ENCODE measurements around the gene HGFAC.

The HGFAC gene

DNA sequence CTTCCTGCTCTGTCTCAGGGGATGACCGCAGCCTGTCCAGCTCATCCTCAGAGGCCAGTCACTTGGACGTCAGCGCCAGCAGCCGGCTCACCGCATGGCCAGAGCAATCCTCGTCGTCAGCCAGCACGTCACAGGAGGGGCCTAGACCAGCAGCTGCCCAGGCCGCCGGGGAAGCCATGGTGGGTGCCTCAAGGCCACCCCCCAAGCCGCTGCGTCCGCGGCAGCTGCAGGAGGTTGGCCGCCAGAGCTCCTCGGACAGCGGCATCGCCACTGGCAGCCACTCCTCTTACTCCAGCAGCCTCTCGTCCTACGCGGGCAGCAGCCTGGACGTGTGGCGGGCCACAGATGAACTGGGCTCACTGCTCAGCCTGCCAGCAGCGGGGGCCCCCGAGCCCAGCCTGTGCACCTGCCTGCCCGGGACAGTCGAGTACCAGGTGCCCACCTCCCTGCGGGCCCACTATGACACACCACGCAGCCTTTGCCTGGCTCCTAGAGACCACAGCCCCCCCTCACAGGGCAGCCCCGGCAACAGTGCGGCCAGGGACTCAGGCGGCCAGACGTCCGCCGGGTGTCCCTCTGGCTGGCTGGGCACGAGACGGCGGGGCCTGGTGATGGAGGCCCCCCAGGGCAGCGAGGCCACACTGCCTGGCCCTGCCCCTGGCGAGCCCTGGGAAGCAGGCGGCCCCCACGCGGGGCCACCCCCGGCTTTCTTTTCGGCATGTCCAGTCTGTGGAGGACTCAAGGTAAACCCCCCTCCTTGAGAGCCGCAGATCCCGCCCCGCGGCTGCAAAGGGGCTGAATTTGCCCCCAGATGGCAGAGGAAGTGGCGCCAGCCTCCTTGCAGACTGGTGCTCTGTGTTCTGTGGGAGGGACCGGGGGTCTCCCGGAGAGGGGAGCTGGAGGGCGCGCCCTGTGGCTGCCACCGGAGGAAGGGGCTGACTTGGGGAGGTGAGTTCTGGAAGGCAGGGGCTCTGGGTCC lies 51.3 kb downstream of the HGFAC start:
- no peak for DNase-seq

- DNase-seq = no peak
These were observed 52.1 kb downstream of the HGFAC start for GRCh38 chr4:3493720-3494461.

- no peak for DNase-seq
These were observed 52.7 kb downstream of the HGFAC start for GRCh38 chr4:3494462-3494871.

GRCh38 chr4:3495204-3495975 lies 53.6 kb downstream of the HGFAC start:
- DNase-seq = no peak

GRCh38 chr4:3496021-3496420 lies 54.3 kb downstream of the HGFAC start:
- DNase-seq = no peak

- DNase-seq = no peak
These were observed 55.3 kb downstream of the HGFAC start for GRCh38 chr4:3497095-3497494.

- DNase-seq = no peak
These were observed 56.0 kb downstream of the HGFAC start for GRCh38 chr4:3497523-3498389.

- DNase-seq = no peak
These were observed 56.6 kb downstream of the HGFAC start for GRCh38 chr4:3498407-3498806.

Measured in NK-92 treated with Interleukin-12 subunit alpha and Interleukin-12 subunit beta, amount 100 ng/mL, for 24 hours (cell line).